Bone marrow (tissue), 2 donors: ENCODE measurements around the gene CCDC57.
A peak's percentile ranks its signal among the peaks of the same experiment; 100 is the strongest.

Experiments used
- DNase-seq, 2 donors: peaks; one replicate each; lab custom pipeline; 2025; lab: John Stamatoyannopoulos, UW

The CCDC57 gene

DNA sequence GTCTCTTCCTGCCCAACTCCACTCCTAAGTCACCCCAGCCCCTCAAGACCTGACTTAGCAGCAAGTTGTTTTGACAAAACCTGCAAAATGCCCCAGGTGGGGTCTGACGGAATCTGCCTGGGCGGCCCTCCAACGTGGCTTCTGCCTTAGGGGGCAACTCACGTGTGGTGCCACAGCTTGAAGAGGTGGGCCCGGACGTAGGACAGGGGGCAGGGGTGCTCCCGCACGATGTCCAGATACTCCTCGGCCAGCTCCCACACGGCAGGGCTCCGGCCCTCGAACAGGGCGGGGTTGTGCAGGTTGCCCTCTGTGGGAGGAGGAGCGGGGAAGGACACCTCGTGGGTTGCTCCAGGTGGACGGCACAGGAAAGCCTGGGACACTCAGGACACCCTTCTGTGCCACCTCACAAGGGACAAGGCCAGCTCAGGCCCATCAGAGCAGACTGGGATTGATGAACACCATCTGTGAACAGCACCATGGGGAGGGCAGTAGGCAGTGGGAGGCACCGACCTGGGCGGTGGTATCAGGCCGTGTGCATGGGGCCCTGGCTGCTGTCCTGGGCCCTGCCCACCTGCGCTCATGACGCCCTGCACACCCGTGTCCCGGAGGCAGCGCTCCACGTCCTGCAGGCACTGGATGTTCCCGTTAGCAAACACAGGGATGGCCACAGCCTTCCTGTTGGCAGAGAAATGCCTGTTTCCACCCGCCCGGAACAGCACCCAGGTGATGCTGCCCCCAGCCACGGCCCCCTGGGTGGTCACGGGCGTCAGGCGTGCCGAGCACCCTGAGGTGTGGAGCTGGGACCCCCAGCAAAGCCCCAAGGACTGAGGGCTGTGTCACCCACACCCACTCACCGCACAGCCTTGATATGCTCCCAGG is 151.4 kb downstream of the CCDC57 start:
- DNase-seq = no peak

- DNase-seq = no peak
Observed at GRCh38 chr17:82060614-82061013, 152.0 kb downstream of the CCDC57 start.

GRCh38 chr17:82060001-82060380 is 152.7 kb downstream of the CCDC57 start:
- no peak for DNase-seq

DNA sequence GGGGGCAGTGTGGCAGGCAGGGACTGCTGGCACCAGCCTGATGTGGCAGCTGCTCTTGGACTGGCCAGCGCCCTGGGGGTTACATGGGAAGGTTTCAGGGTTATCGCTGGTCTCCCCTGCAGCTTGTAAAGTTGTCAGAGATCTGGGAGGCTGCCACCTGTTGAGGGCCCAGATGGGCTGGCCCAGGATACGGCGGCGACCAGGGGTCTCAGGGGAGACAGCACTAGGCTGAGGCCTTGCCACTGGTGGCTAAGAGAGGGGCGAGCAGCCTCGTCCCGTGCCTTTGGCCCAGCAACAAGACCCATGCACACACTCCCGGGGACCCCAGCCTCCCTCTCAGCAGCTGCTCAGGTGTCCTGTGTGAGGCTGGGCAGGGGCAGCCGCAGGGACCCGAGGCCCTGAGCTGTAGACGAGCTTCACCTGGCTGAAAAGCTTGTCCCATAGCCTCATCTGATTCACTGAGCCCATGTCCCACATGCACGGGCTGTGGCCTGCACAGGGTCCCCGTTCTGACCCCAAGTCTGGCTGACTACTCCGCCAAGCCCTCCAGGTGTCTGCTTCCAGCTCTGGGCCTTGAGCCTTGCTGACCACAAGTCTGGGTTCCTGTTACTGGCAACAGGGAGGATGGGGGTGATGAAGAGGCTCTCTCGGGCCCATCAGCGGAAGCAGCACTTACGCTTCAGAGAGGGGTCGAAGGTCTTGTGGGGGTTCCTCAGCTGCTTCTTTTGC is 153.2 kb downstream of the CCDC57 start:
- DNase-seq = no peak

DNA sequence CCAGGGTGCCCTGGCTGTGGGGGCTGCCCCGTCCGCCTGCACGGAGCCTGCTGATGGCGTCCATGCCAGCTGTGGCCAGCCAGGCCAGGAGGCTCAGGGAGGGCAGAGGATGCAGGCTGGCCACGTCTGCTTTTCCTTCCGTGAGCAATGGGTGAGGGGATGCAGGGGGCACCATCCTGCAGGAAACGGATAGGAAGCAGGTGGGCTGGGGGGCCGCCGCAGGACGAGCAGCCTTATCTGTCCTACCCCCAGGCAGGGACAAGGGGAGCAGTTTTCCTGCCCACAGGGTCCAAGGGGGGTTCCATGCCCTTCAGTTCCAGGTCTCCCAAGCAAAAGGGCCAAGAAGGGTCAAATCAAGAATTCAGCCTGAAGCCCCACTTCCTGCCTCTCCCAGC is 153.8 kb downstream of the CCDC57 start:
- no peak for DNase-seq

GRCh38 chr17:82058230-82058854 is 154.3 kb downstream of the CCDC57 start:
- no peak for DNase-seq

- DNase-seq = no peak
Observed at GRCh38 chr17:82056729-82057621, 155.7 kb downstream of the CCDC57 start.

DNA sequence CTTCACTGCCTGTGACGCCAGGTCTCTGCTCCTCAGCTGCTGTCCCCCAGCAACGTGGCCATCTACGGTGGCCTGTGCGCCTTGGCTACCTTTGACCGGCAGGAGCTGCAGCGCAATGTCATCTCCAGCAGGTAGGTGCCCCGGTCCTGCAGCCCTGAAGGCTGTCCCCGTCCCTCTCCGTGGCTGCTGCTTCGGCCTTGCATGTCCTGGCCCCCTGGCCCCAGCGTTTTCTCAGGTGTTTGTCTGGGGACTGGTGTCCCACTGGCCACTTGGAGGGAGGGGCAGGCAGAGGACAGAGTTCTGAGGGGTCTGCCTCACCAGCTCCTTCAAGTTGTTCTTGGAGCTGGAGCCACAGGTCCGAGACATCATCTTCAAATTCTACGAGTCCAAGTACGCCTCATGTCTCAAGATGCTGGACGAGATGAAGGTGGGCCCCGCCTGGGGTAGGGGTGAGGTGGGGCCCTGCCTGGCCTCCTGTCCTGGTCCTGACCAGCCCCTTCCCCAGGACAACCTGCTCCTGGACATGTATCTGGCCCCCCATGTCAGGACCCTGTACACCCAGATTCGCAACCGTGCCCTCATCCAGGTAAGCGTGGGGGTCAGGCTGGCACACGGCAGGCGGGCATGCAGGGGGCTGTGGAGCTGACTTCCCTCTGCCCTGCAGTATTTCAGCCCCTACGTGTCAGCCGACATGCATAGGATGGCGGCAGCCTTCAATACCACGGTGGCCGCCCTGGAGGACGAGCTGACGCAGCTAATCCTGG is 156.5 kb downstream of the CCDC57 start:
- DNase-seq = no peak

GRCh38 chr17:82055023-82055964 is 157.3 kb downstream of the CCDC57 start:
- no peak for DNase-seq

DNA sequence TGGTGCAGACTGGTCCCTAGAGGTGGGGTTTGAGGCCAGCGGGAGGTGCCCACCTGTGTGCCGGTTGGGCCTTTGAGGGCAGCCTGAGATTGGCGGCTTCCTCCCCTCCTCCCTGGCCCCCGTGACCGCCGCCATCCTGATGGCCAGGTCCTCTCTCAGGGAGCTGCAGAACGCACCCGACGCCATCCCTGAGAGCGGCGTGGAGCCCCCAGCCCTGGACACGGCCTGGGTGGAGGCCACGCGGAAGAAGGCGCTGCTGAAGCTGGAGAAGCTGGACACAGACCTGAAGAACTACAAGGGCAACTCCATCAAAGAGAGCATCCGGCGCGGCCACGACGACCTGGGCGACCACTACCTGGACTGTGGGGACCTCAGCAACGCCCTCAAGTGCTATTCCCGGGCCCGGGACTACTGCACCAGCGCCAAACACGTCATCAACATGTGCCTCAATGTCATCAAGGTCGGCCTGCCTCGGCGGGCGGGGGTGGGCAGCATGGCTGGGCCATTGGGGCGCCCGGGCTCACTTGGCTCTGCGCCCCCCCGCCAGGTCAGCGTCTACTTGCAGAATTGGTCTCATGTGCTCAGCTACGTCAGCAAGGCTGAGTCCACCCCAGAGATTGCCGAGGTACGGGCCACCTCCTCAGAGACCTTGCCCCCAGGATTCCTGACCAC is 158.2 kb downstream of the CCDC57 start:
- DNase-seq = no peak

DNA sequence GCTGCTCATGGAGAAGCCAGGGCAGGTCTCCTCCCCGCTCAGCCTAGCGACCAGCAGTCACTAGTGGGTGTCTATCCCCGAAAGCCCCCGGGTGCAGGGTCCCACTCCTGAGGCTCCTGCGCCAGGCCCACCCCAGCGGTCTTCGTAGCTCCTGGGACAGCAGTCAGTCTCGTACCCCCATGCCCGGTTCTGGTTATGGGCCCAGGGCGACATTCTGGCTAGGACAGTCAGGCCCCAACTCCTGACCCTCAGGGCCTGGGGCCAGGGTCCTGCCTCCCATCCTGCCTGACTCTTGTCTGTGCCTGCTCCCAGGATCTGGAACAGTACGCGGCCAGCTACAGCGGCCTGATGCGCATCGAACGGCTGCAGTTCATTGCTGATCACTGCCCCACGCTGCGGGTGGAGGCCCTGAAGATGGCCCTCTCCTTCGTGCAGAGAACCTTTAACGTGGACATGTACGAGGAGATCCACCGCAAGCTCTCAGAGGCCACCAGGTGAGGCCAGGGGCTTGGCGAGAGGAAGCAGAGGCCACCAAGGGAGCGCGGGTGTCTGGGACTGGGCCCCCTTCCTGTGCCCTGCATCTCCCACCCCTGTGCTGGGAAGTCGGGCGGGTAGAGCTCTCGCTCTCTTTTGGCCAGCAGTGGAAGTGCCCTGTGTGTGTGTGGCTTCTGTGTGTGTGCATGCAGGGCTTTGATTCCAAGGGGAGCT is 158.9 kb downstream of the CCDC57 start:
- no peak for DNase-seq

- DNase-seq = no peak
Observed at GRCh38 chr17:82053130-82053529, 159.5 kb downstream of the CCDC57 start.

DNA sequence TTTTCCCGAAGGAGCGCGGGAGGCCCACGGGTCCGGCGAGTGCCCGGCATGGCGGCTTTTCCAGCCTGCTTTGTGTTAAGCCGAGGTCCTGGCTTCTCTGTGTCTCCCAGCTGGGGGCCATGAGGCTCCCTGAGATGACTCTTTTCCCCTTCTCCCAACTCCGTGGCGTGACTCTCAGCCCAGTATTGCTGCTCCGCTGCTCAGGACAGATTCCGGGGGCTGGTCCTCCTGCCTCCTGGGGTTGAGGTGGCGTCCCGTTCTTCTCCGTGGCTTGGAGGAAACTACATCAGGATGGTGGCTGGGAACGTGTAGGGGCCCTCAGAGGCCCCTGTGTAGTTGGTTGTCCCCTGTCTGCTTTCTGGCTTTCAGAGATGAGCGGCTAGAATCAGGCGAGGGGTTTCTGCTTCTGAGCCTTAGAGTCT is 160.0 kb downstream of the CCDC57 start:
- DNase-seq = no peak

DNA sequence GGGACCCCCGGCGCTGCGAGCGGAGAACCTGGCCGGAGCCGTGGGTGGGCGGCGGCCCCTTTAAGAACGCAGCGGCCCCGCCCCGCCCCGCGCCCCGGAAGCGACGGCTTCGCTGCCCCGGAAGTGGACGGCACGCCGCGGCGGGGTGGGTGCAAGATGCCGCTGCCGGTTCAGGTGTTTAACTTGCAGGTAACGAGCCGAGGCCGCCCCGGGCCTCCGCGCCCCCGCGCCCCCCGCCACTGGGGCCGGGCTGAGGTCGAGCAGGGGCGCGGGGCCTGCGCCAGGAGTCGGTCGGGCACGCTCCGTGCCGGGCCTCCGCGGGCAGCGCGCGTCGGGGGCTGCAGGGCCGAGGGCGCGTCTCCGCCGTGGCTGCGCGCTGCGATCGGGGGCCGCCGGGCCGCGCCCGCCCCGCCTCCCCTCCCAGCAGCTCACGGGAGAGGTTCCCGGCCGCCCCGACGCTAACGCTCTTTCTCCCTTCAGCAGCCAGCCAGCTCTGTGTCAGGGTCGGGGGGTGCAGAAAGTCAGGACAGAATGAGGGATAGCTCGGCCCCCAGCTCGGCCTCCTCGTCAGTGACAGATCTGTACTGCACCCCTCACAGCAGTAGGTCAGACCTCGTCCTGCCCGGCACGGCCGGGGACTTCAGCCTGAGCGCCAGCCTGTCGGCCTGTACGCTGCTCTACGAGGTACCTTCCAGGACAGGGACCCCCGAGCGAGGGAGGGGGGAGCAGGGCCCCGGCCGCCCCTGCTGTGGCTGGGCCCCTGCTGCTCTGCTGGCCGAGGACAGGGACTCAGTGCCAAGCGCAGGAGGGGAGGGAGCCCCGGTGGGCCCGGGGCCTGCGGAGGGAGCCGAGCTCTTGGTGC is 160.6 kb downstream of the CCDC57 start, which contains the start of the genes GPS1 and RFNG:
TSS of gene GPS1 (plus strand) at position 123 of the 862 bp plus-strand sequence. CDS start at position 157, 34 bp downstream.
TSS of gene RFNG (minus strand) at position 36 of the 862 bp plus-strand sequence. CDS start 45 bp downstream, outside the sequence.
- peak; percentile 24 to 37 for DNase-seq
